Measurements from ENCODE around the gene SIL1. TPM values are rescaled to one million over a fixed set of nuclear protein-coding genes. Genes with fewer than 3 reads are reported as not detected.

SIL1 gene
- total and polyA plus RNA-seq, 9 of the 15 experiments (the other 6 are each of a cell fraction or from before 2014, with no cell fraction given), result 1.3 to 30.5 (median 18.1) TPM

DNA sequence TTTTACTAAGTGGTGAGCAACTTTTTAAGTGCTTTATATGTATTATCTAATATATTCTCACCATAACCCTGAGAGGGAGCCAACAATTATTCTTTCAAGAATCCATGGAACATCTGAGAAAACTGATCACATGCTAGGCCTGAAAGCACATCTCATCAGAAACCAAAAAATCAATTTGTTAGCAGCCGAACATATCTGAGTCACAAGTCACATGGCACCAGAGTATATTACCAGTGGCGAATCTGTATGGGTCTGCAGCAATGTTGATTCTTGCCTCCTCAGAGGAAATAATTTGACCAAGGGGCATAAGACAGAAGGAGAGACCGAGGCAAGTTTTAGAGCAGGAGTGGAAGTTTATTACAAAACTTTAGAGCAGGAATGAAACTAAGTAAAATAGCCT is 25.3 kb upstream of the SIL1 start:
- FAIRE-seq (no peak), DNase-seq (ENCODE audit: extremely low read depth in 1 of 4, low spot score in 3 of 4) (no peak), ATAC-seq (no peak)
- Histone ChIP-seq H3K4me3 (no peak overlapping the region), H3K36me3 (ENCODE audit: control insufficient read depth, insufficient read depth, low read length) (no peaks in the 10 kb centered on the region), H3K9ac (ENCODE audit: insufficient read depth in 1 of 2, low read depth in 2 of 2, low read length in 2 of 2) (no peak overlapping the region), H3K4me2 (ENCODE audit: insufficient read depth, low read length) (no peak overlapping the region), H3K4me1 (replicated peaks in 1 of 2; ENCODE audit: control insufficient read depth in 2 of 2, insufficient read depth in 2 of 2, low read length in 2 of 2) (0 out of 5 replicates have a peak, but pooled peaks cover 0 to 5% of the 10 kb centered on the region in 2 experiments), H3K27me3 (ENCODE audit: control insufficient read depth in 2 of 2, insufficient read depth in 2 of 2, low read length in 2 of 2) (no peaks in the 10 kb centered on the region), H2AFZ (ENCODE audit: low read depth, low read length) (no peak overlapping the region), H3K9me3 (replicated peaks; ENCODE audit: control insufficient read depth, insufficient read depth, low read depth, low read length) (no peaks in the 10 kb centered on the region), H3K27ac (ENCODE audit: extremely low read depth, low read depth, low read length) (no peak overlapping the region), H4K20me1 (replicated peaks; ENCODE audit: control insufficient read depth, insufficient read depth, low read length) (no peaks in the 10 kb centered on the region), H3K79me2 (ENCODE audit: control insufficient read depth, insufficient read depth, low read length) (no peaks in the 10 kb centered on the region), H3K9me1 (ENCODE audit: control insufficient read depth, insufficient read depth, low read length) (no peaks in the 10 kb centered on the region)
- POLR2A ChIA-PET, result no interaction called here
- TF ChIP-seq, protein P1, sequence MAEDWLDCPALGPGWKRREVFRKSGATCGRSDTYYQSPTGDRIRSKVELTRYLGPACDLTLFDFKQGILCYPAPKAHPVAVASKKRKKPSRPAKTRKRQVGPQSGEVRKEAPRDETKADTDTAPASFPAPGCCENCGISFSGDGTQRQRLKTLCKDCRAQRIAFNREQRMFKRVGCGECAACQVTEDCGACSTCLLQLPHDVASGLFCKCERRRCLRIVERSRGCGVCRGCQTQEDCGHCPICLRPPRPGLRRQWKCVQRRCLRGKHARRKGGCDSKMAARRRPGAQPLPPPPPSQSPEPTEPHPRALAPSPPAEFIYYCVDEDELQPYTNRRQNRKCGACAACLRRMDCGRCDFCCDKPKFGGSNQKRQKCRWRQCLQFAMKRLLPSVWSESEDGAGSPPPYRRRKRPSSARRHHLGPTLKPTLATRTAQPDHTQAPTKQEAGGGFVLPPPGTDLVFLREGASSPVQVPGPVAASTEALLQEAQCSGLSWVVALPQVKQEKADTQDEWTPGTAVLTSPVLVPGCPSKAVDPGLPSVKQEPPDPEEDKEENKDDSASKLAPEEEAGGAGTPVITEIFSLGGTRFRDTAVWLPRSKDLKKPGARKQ (CRISPR knock-in tag; IDR thresholded peaks at IDR 0.05), result no peak
- no peak for TF ChIP-seq MXI1 (IDR thresholded peaks at IDR 0.05; ENCODE audit: low read depth, low read length)
- no peak for TF ChIP-seq ZNF41 (CRISPR knock-in tag; conservative IDR thresholded peaks at IDR 0.05)
- TF ChIP-seq WHSC1 (IDR thresholded peaks at IDR 0.05; ENCODE audit: low read length), result no peak
- TF ChIP-seq ZEB2 (IDR thresholded peaks at IDR 0.05), result no peak
- no peak for TF ChIP-seq DDX20 (tag; IDR thresholded peaks at IDR 0.05; ENCODE audit: low read depth)
- no peak for TF ChIP-seq FUS (optimal IDR thresholded peaks at IDR 0.05; ENCODE audit: low read depth, low read length)
- no peak for TF ChIP-seq ZNF584 (CRISPR knock-in tag; IDR thresholded peaks at IDR 0.05; ENCODE audit: low read depth)
- TF ChIP-seq, protein P2, sequence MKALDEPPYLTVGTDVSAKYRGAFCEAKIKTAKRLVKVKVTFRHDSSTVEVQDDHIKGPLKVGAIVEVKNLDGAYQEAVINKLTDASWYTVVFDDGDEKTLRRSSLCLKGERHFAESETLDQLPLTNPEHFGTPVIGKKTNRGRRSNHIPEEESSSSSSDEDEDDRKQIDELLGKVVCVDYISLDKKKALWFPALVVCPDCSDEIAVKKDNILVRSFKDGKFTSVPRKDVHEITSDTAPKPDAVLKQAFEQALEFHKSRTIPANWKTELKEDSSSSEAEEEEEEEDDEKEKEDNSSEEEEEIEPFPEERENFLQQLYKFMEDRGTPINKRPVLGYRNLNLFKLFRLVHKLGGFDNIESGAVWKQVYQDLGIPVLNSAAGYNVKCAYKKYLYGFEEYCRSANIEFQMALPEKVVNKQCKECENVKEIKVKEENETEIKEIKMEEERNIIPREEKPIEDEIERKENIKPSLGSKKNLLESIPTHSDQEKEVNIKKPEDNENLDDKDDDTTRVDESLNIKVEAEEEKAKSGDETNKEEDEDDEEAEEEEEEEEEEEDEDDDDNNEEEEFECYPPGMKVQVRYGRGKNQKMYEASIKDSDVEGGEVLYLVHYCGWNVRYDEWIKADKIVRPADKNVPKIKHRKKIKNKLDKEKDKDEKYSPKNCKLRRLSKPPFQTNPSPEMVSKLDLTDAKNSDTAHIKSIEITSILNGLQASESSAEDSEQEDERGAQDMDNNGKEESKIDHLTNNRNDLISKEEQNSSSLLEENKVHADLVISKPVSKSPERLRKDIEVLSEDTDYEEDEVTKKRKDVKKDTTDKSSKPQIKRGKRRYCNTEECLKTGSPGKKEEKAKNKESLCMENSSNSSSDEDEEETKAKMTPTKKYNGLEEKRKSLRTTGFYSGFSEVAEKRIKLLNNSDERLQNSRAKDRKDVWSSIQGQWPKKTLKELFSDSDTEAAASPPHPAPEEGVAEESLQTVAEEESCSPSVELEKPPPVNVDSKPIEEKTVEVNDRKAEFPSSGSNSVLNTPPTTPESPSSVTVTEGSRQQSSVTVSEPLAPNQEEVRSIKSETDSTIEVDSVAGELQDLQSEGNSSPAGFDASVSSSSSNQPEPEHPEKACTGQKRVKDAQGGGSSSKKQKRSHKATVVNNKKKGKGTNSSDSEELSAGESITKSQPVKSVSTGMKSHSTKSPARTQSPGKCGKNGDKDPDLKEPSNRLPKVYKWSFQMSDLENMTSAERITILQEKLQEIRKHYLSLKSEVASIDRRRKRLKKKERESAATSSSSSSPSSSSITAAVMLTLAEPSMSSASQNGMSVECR (CRISPR knock-in tag; IDR thresholded peaks at IDR 0.05), result no peak
- no peak for TF ChIP-seq SMARCA5 (IDR thresholded peaks at IDR 0.05)
- no peak for TF ChIP-seq ZNF282 (CRISPR knock-in tag; IDR thresholded peaks at IDR 0.05)
- TF ChIP-seq CCNT2 (IDR thresholded peaks at IDR 0.05; ENCODE audit: borderline replicate concordance, extremely low read depth, insufficient read length, low read depth, low read length), result no peak
- in situ Hi-C loops (cut with MboI), result no loop called here
- no TSS peak for BruUV-seq (replicated peaks)
- intact Hi-C loops (cut with micrococcal nuclease), result no loop called here
- 31% methylated on average over 3 of the region's 3 CpGs for WGBS (ENCODE audit: insufficient coverage, low coverage, missing lambda C conversion rate)
- CTCF ChIA-PET (ENCODE audit: low intra/inter-chr PET ratio), result no interaction called here
